ENCODE results near the gene CCM2L. TPM values are rescaled to one million over a fixed set of nuclear protein-coding genes. Genes with fewer than 3 reads are reported as not detected.
A peak's percentile ranks its signal among the peaks of the same experiment; 100 is the strongest.

Gene CCM2L
- total and polyA plus RNA-seq, 2 donors (not counting 3 experiments of a cell fraction or from before 2014, with no cell fraction given), result 10.8 to 13.4 TPM

GRCh38 chr20:32031007-32031958, 21.0 kb downstream of the CCM2L start:
- Histone ChIP-seq H2AFZ (ENCODE audit: low read depth, low read length) (no peak overlapping the region), H3K9me3 (replicated peaks; ENCODE audit: control insufficient read depth, insufficient read depth, low read length) (no peaks in the 10 kb centered on the region), H3K27ac (ENCODE audit: insufficient read depth, low read depth, low read length) (no peak overlapping the region), H4K20me1 (replicated peaks; ENCODE audit: control insufficient read depth, extremely low read depth, insufficient read depth, low read length) (no peaks in the 10 kb centered on the region), H3K27me3 (ENCODE audit: control insufficient read depth in 2 of 2, insufficient read depth in 2 of 2, low read length in 2 of 2) (peaks cover 3 to 12% of the 10 kb centered on the region in 2 experiments), H3K4me2 (ENCODE audit: insufficient read depth, low read length) (no peak overlapping the region), H3K9me1 (replicated peaks; ENCODE audit: control insufficient read depth, extremely low read depth, insufficient read depth, low read length) (no peaks in the 10 kb centered on the region), H3K9ac (replicated peaks; ENCODE audit: extremely low read depth, insufficient read depth, low read length) (no peak overlapping the region), H3K79me2 (ENCODE audit: control insufficient read depth, insufficient read depth, low read length) (no peaks in the 10 kb centered on the region), H3K4me1 (ENCODE audit: control insufficient read depth, extremely low read depth, insufficient read depth, low read length) (no peaks in the 10 kb centered on the region), H3K36me3 (ENCODE audit: control insufficient read depth in 2 of 2, extremely low read depth in 1 of 2, insufficient read depth in 2 of 2, low read length in 2 of 2) (no peaks in the 10 kb centered on the region), H3K4me3 (replicated peaks in 1 of 3; ENCODE audit: insufficient read depth in 1 of 3, low read depth in 1 of 3, low read length in 3 of 3) (no peak overlapping the region)
- intact Hi-C loops (cut with micrococcal nuclease) (loop anchor here (1.0 kb wide), 5 partner anchors 23 to 208 kb away; partner anchors contain the start of gene PDRG1), dilution Hi-C loops (cut with MboI; ENCODE audit: extremely low pct_ligation_motif_present, low sequenced_read_pairs) (no loop called here)
- CTCF ChIA-PET, result interaction anchor here (0.6 to 10.3 kb wide), 31 partner anchors 10 to 222 kb away, joined by 3 to 243 read pairs (median 6); partner anchors contain the start of genes PDRG1, TM9SF4 and XKR7
- no TSS peak for BruUV-seq (replicated peaks)
- no peak for TF ChIP-seq POLR2AphosphoS5 (IDR thresholded peaks at IDR 0.05; ENCODE audit: insufficient read depth, low read depth, low read length)
- TF ChIP-seq GATA2 (IDR thresholded peaks at IDR 0.05; ENCODE audit: insufficient read depth, insufficient read length, low read depth, low read length), result no peak
- TF ChIP-seq MYC (IDR thresholded peaks at IDR 0.05; ENCODE audit: low read depth, low read length), result no peak
- peak; percentile 88 to 89 for TF ChIP-seq CTCF (IDR thresholded peaks at IDR 0.05; ENCODE audit: extremely low read depth in 1 of 2, insufficient read depth in 1 of 2, low read depth in 1 of 2, low read length in 2 of 2)
- TF ChIP-seq EZH2 (IDR thresholded peaks at IDR 0.05; ENCODE audit: borderline replicate concordance, low read depth, low read length, severe bottlenecking), result no peak
- FAIRE-seq (peak; percentile 97), DNase-seq (ENCODE audit: low read depth, low spot score) (peak; percentile 67)
- POLR2A ChIA-PET, result no interaction called here

Data from endothelial cell of umbilical vein (primary cell).